Measurements from ENCODE around the gene BIRC3. TPM values are rescaled to one million over a fixed set of nuclear protein-coding genes. Genes with fewer than 3 reads are reported as not detected.

BIRC3 gene
- total RNA-seq, 4 donors from 2014 or later = 33.8 to 160 (median 92.3) TPM

GRCh38 chr11:102378818-102379217 lies 61.5 kb downstream of the BIRC3 start:
- Histone ChIP-seq H3K4me1 (no peaks in the 10 kb centered on the region), H3K4me3 (no peak overlapping the region), H3K36me3 (peaks cover 0 to 65% (median 0%) of the 10 kb centered on the region in 3 donors), H3K9me3 (no peaks in the 10 kb centered on the region), H3K27ac (no peak overlapping the region), H3K27me3 (no peaks in the 10 kb centered on the region)
- TF ChIP-seq CTCF (IDR thresholded peaks at IDR 0.05) = no peak
- TF ChIP-seq POLR2A (IDR thresholded peaks at IDR 0.05) = no peak
- DNase-seq = no peak

- no peak overlapping the region for H3K27ac ChIP-seq
- peaks cover 0 to 65% (median 0%) of the 10 kb centered on the region in 3 donors for H3K36me3 ChIP-seq
- no peak overlapping the region for H3K4me3 ChIP-seq
- TF ChIP-seq CTCF (IDR thresholded peaks at IDR 0.05) = no peak
- no peak for TF ChIP-seq POLR2A (IDR thresholded peaks at IDR 0.05)
- H3K4me1 ChIP-seq = no peaks in the 10 kb centered on the region
- no peaks in the 10 kb centered on the region for H3K27me3 ChIP-seq
- no peaks in the 10 kb centered on the region for H3K9me3 ChIP-seq
- DNase-seq = no peak
Measured at GRCh38 chr11:102382384-102382783, 65.1 kb downstream of the BIRC3 start.

- Histone ChIP-seq H3K27me3 (no peaks in the 10 kb centered on the region), H3K9me3 (no peaks in the 10 kb centered on the region), H3K27ac (no peak overlapping the region), H3K4me3 (no peak overlapping the region), H3K36me3 (peaks cover 0 to 65% (median 0%) of the 10 kb centered on the region in 3 donors), H3K4me1 (no peaks in the 10 kb centered on the region)
- no peak for TF ChIP-seq POLR2A (IDR thresholded peaks at IDR 0.05)
- TF ChIP-seq CTCF (IDR thresholded peaks at IDR 0.05) = no peak
- no peak for DNase-seq
Measured at GRCh38 chr11:102383839-102384238, 66.6 kb downstream of the BIRC3 start.

GRCh38 chr11:102384419-102385079 lies 67.3 kb downstream of the BIRC3 start:
- no peaks in the 10 kb centered on the region for H3K4me1 ChIP-seq
- no peak for TF ChIP-seq CTCF (IDR thresholded peaks at IDR 0.05)
- no peak overlapping the region for H3K27ac ChIP-seq
- no peaks in the 10 kb centered on the region for H3K27me3 ChIP-seq
- H3K9me3 ChIP-seq = no peaks in the 10 kb centered on the region
- H3K36me3 ChIP-seq = peaks cover 0 to 61% (median 0%) of the 10 kb centered on the region in 3 donors
- H3K4me3 ChIP-seq = no peak overlapping the region
- DNase-seq = no peak

- Histone ChIP-seq H3K36me3 (peaks cover 0 to 53% (median 0%) of the 10 kb centered on the region in 3 donors), H3K27ac (no peak overlapping the region)
- no peak for DNase-seq
Measured at GRCh38 chr11:102385085-102386007, 68.1 kb downstream of the BIRC3 start.

More at GRCh38 chr11:102385085-102386007, 68.1 kb downstream of the BIRC3 start:
- TF ChIP-seq POLR2A (IDR thresholded peaks at IDR 0.05) (no peak), CTCF (IDR thresholded peaks at IDR 0.05) (no peak)
- Histone ChIP-seq H3K4me1 (no peaks in the 10 kb centered on the region), H3K27me3 (no peaks in the 10 kb centered on the region), H3K4me3 (no peak overlapping the region), H3K9me3 (no peaks in the 10 kb centered on the region)
